H1 (cell line): ENCODE results near the gene MYH11. TPM values are rescaled to one million over a fixed set of nuclear protein-coding genes. Genes with fewer than 3 reads are reported as not detected.

Experiments used
- ATF2 ChIP-seq: IDR thresholded peaks from 2 replicates; pipeline ENCODE4 v1.6.1; 2012; ENCODE audit warnings: low read length, inconsistent platforms
- CTBP2 ChIP-seq: IDR thresholded peaks from 2 replicates; pipeline ENCODE4 v1.7.0; 2011; ENCODE audit warnings: borderline replicate concordance, mild to moderate bottlenecking, moderate library complexity, mixed read lengths, low read length; ENCODE audit not compliant: insufficient read depth, insufficient read length
- E2F6 ChIP-seq: IDR thresholded peaks from 2 replicates; pipeline ENCODE4 v1.6.1; 2012; ENCODE audit warnings: inconsistent platforms
- NRF1 ChIP-seq: IDR thresholded peaks from 2 replicates; pipeline ENCODE4 v1.6.1; 2011; ENCODE audit warnings: mild to moderate bottlenecking, low read depth, low read length, improper control_type of control experiment
- POLR2A ChIP-seq, 2 experiments: IDR thresholded peaks; 1 replicate in 1 of 2; 2 replicates in 1 of 2; pipeline ENCODE4 v1.6.1; 2011; ENCODE audit warnings: low read depth in 2 of 2, low read length in 2 of 2, mild to moderate bottlenecking in 2 of 2; ENCODE audit errors: control extremely low read depth in 1 of 2
- RXRA ChIP-seq: IDR thresholded peaks from 2 replicates; pipeline ENCODE4 v1.6.1; 2011; ENCODE audit warnings: low read depth, mild to moderate bottlenecking, low read length, moderate library complexity; ENCODE audit not compliant: insufficient read depth
- SIN3A ChIP-seq, 2 experiments: IDR thresholded peaks in 1 of 2; conservative IDR thresholded peaks in 1 of 2; 2 replicates each; pipeline ENCODE4 v1.6.1; 2011 to 2012; ENCODE audit warnings: low read length in 2 of 2, improper control_type of control experiment in 1 of 2, low read depth in 1 of 2, mild to moderate bottlenecking in 1 of 2
- polyA plus RNA-seq, 7 experiments: library from polyadenylated mRNA; depleted of rRNA in 3 of 7; stranded (reverse) in 5 of 7; unstranded in 2 of 7; fragments of >200 nt in 5 of 7; fragments of 200-250 nt in 2 of 7; gene quantifications; 1 replicate in 5 of 7; 2 replicates in 1 of 7; 4 replicates in 1 of 7; pipeline versions ENCODE4 v1.2.1 to v1.2.3, GENCODE V29; 2011 to 2013; ENCODE audit warnings: missing spikeins in 2 of 7, mixed read lengths in 2 of 7
- total RNA-seq: library from RNA; stranded (reverse); fragmentation: NEBNext Ultra II Directional; extraction: Animal tissue kit (Norgen Biotek cat#: 25700); gene quantifications from 2 replicates; pipeline ENCODE4 v1.2.1, GENCODE V29; 2021

The MYH11 gene
- total and polyA plus RNA-seq, 2 of the 8 experiments (the other 6 are each of a cell fraction or from before 2014, with no cell fraction given): 0.11 to 0.78 TPM

- no peak for TF ChIP-seq NRF1
- no peak for TF ChIP-seq ATF2
- no peak for TF ChIP-seq RXRA
- TF ChIP-seq CTBP2: no peak
- no peak for TF ChIP-seq E2F6
- TF ChIP-seq POLR2A (IDR thresholded peaks at IDR 0.05; ENCODE audit: control extremely low read depth in 1 of 2, low read depth in 2 of 2, low read length in 2 of 2): no peak
- TF ChIP-seq SIN3A (conservative IDR thresholded peaks at IDR 0.05 in 1 of 2, IDR thresholded peaks at IDR 0.05 in 1 of 2; ENCODE audit: low read depth in 1 of 2, low read length in 2 of 2): no peak
- TF ChIP-seq, all 59 proteins: peak for 3
These were observed 49.2 kb downstream of the MYH11 start (continued) for GRCh38 chr16:15807603-15808009.
